Gastrocnemius medialis (tissue), 4 donors: ENCODE results near the gene GNAZ. TPM values are rescaled to one million over a fixed set of nuclear protein-coding genes. Genes with fewer than 3 reads are reported as not detected.

Experiments used
- ATAC-seq, 2 donors: fragments of 150-250 bp; one replicate each; pipeline ENCODE4 v1.9.1; 2016
- DNase-seq, 2 donors: peaks; one replicate each; pipeline ENCODE4 v3.0.0-alpha.2; 2019
- H3K27ac ChIP-seq, 4 donors: fragments of 200-600 bp; sonication (generic); 1 replicate in 1 of 4; 2 replicates in 3 of 4; pipeline ENCODE4 v1.5.1; 2016 to 2018; ENCODE audit warnings: mild to moderate bottlenecking in 2 of 4, moderate library complexity in 1 of 4
- H3K27me3 ChIP-seq, 3 donors: fragments of 200-600 bp; sonication (generic) in 2 of 3; 1 replicate in 1 of 3; 2 replicates in 2 of 3; pipeline versions ENCODE4 v1.5.1 to v1.6.0; 2016 to 2019; ENCODE audit warnings: mild to moderate bottlenecking in 1 of 3, moderate library complexity in 1 of 3
- H3K36me3 ChIP-seq, 2 donors: fragments of 200-600 bp; sonication (generic) in 1 of 2; one replicate each; pipeline ENCODE4 v1.5.1; 2017 to 2018
- H3K4me1 ChIP-seq, 2 donors: fragments of 200-600 bp; sonication (generic) in 1 of 2; one replicate each; pipeline ENCODE4 v1.5.1; 2016 to 2017; ENCODE audit warnings: mild to moderate bottlenecking in 2 of 2
- H3K4me3 ChIP-seq, 4 donors: fragments of 200-600 bp; sonication (generic) in 3 of 4; 1 replicate in 1 of 4; 2 replicates in 3 of 4; pipeline ENCODE4 v1.5.1; 2016 to 2019; ENCODE audit warnings: mild to moderate bottlenecking in 2 of 4
- H3K9me3 ChIP-seq, 3 donors: fragments of 200-600 bp; sonication (generic) in 2 of 3; 1 replicate in 1 of 3; 2 replicates in 2 of 3; pipeline ENCODE4 v1.5.1; 2016 to 2019
- CTCF ChIP-seq, 5 experiments: fragments of 450-650 bp in 3 of 5; fragments of 200-600 bp in 2 of 5; sonication (generic) in 2 of 5; IDR thresholded peaks in 4 of 5; conservative IDR thresholded peaks in 1 of 5; 1 replicate in 4 of 5; 2 replicates in 1 of 5; pipeline ENCODE4 v1.5.1; 2016 to 2019; ENCODE audit warnings: antibody characterized with exemption in 5 of 5, mild to moderate bottlenecking in 3 of 5, moderate library complexity in 3 of 5
- POLR2A ChIP-seq, 2 donors: fragments of 450-650 bp; IDR thresholded peaks; one replicate each; pipeline ENCODE4 v1.6.1; 2017; ENCODE audit warnings: antibody characterized with exemption in 2 of 2, mild to moderate bottlenecking in 2 of 2, moderate library complexity in 2 of 2
- in situ Hi-C, 4 donors: fragments of 200-750 bp; cut with MboI; loops; one replicate each; pipeline versions ENCODE4 v1.15.0 to v1.8.0; 2017; ENCODE audit warnings: low sequenced_read_pairs in 4 of 4
- intact Hi-C: fragments of 100-400 bp; cut with DNase I; formaldehyde crosslinking; loops from one replicate; pipeline ENCODE4 v1.15.1; 2023; ENCODE audit warnings: low total_unique reads
- total RNA-seq, 4 donors: library from RNA; depleted of rRNA; stranded (reverse); fragments of >200 nt; gene quantifications; one replicate each; pipeline versions ENCODE4 v1.1.0 to v1.2.3, GENCODE V29; 2016

GNAZ gene
- total RNA-seq, 4 donors from 2014 or later, result 0.92 to 3.1 (median 2.6) TPM

DNA sequence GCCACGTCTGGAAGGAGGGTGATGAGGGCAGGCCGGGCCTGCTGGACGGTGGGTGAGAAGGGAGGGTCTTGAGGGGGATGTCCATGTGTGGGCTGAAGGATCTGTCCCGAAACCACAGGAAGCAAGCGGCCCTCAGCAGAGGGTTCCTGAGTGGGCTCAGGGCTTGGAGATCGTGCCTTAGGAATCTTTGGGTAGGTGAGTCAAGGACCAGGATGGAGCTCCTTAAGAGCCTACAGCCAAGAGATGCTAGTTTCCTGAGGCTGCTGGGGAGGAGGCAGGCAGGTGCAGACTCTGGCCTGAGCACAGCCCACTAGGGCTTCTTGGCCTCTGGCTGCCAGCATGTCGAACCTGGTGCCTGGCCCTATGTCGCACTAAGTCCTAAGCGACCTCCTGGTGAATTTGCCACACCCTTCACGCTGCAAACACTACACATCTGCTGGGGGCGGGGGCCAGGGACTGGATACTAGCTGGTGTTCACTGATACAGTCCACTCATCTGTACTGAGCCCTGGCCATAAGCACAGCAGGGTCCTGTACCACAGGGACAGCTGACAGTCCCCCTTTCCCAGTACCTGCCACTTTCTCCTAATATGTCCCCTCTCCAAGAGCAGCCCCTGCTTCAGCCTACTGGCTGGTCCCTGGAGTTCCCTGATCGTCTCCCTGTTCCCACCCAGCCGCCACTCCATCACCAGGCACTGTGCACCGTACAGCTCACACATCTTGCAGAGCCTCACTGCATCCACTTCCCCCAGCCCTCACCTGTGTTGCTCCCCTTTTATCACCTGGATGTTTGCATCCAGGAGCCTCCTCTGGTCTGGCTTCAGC lies 19.5 kb downstream of the GNAZ start:
- ATAC-seq (no peak), DNase-seq (no peak)
- Histone ChIP-seq H3K36me3 (no peaks in the 10 kb centered on the region), H3K4me3 (no peak overlapping the region), H3K9me3 (no peaks in the 10 kb centered on the region), H3K27me3 (no peaks in the 10 kb centered on the region), H3K4me1 (peaks cover 0 to 5% of the 10 kb centered on the region in 2 donors), H3K27ac (no peak overlapping the region)
- intact Hi-C loops (no loop called here), in situ Hi-C loops (no loop called here)
- no peak for TF ChIP-seq CTCF (IDR thresholded peaks at IDR 0.05 in 4 of 5, conservative IDR thresholded peaks at IDR 0.05 in 1 of 5)
- TF ChIP-seq POLR2A (IDR thresholded peaks at IDR 0.05), result no peak

DNA sequence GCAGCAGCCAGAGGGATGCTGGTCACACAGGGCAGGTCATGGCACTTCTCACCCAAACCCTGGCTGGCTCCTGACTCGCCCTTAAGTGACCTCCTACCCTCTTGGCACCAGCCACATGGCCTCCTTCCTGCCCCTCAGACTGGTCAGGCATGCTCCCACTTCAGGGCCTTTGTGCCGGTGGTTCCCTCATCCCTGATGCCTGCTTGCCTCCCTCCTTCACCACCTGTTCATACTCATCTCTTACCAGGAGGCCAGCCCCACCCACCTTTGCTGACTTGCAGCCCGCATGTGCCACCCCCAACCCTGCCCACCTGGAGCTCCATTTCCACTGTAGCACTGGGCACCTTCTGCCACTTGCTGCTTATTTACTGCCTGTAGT lies 20.1 kb downstream of the GNAZ start:
- intact Hi-C loops, result no loop called here
- in situ Hi-C loops, result no loop called here
- DNase-seq, result no peak
- TF ChIP-seq CTCF (IDR thresholded peaks at IDR 0.05 in 4 of 5, conservative IDR thresholded peaks at IDR 0.05 in 1 of 5), result no peak
- no peak for TF ChIP-seq POLR2A (IDR thresholded peaks at IDR 0.05)
- no peaks in the 10 kb centered on the region for H3K27me3 ChIP-seq
- no peak overlapping the region for H3K27ac ChIP-seq
- no peak overlapping the region for H3K4me3 ChIP-seq
- H3K36me3 ChIP-seq, result no peaks in the 10 kb centered on the region
- no peak for ATAC-seq
- H3K4me1 ChIP-seq, result peaks cover 0 to 5% of the 10 kb centered on the region in 2 donors
- H3K9me3 ChIP-seq, result no peaks in the 10 kb centered on the region

DNA sequence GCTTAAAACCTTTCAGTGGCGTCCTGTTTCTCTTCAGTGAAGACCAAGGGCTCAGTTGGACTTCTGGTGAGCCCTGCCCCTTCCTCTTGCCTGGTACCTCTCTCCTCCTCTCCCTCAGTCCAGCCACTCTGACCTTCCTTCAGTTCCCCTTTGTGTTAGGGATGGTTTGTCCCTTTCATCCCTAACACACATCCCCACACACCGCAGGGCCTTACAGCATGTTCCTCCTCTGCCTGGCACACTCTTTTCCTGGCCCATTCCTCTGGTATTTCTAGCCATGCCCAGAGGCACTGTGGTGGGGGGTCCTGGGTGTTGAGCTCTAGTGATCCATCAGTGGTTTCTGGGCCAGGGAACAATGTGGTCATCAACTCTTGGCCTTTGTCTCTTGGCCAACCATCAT lies 21.4 kb downstream of the GNAZ start:
- intact Hi-C loops, result no loop called here
- in situ Hi-C loops, result no loop called here
- TF ChIP-seq CTCF (IDR thresholded peaks at IDR 0.05 in 4 of 5, conservative IDR thresholded peaks at IDR 0.05 in 1 of 5), result no peak
- no peak for TF ChIP-seq POLR2A (IDR thresholded peaks at IDR 0.05)

DNA sequence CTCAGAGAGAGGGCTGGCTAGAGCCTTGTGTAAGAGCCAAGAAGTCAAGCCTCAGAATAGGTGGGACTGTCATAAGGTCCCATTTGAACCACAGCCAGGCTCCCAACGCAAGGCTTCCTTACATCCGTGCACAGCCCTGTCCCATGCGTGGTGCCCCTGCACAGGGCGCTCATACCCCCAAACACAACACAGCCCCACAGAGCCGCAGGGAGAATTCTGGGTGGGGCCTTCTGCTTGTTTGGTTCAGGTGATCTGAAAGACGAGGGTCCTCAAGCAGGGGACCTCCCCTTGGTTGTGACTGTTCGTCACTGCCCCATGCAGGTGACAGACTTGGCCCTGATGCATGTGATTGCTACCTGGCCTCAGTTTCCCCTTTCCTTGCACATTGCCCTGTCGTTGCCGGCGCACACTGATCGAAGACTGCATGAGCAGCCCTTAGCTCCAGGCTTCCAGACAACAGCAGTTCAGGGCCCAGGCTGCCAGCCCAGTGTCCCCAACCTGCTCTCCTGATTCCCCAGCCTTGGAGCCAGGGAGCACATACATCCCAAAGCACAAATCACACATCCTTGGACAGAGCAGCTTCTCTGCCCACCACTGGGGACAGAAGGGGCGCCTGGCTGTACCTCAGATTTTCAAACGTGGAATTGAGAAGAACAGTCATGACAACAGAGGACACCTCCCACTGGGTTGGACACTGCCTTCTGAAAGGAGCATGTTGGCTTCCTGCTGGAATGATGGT lies 22.1 kb downstream of the GNAZ start:
- in situ Hi-C loops (no loop called here), intact Hi-C loops (no loop called here)
- no peaks in the 10 kb centered on the region for H3K36me3 ChIP-seq
- no peaks in the 10 kb centered on the region for H3K27me3 ChIP-seq
- H3K27ac ChIP-seq, result no peak overlapping the region
- H3K4me1 ChIP-seq, result peaks cover 0 to 5% of the 10 kb centered on the region in 2 donors
- no peak overlapping the region for H3K4me3 ChIP-seq
- no peaks in the 10 kb centered on the region for H3K9me3 ChIP-seq
- ATAC-seq (no peak), DNase-seq (no peak)
- no peak for TF ChIP-seq POLR2A (IDR thresholded peaks at IDR 0.05)
- TF ChIP-seq CTCF (IDR thresholded peaks at IDR 0.05 in 4 of 5, conservative IDR thresholded peaks at IDR 0.05 in 1 of 5), result no peak

More for the DNA sequence above, 21.4 kb downstream of the GNAZ start:
- Histone ChIP-seq H3K4me3 (no peak overlapping the region), H3K4me1 (peaks cover 0 to 5% of the 10 kb centered on the region in 2 donors), H3K9me3 (no peaks in the 10 kb centered on the region), H3K27me3 (no peaks in the 10 kb centered on the region), H3K36me3 (no peaks in the 10 kb centered on the region), H3K27ac (no peak overlapping the region)
- no peak for ATAC-seq
- no peak for DNase-seq
